GM10266 (cell line): ENCODE data around the gene LTBP1.

Experiments used
- DNase-seq: peaks from one replicate; pipeline ENCODE4 v3.0.0; 2012; ENCODE audit errors: extremely low spot score
- CTCF ChIP-seq: IDR thresholded peaks from 2 replicates; pipeline ENCODE4 v1.5.1; 2012; ENCODE audit warnings: mild to moderate bottlenecking, low read depth; ENCODE audit not compliant: control insufficient read depth, insufficient read depth; ENCODE audit errors: missing control alignments

Gene LTBP1

GRCh38 chr2:33273479-33273878, 326.7 kb downstream of the LTBP1 start:
- no peak for DNase-seq
- no peak for TF ChIP-seq CTCF

- no peak for DNase-seq
- TF ChIP-seq CTCF: no peak
These were observed 327.8 kb downstream of the LTBP1 start for GRCh38 chr2:33274524-33274923.

GRCh38 chr2:33275689-33276444, 329.1 kb downstream of the LTBP1 start:
- no peak for TF ChIP-seq CTCF
- DNase-seq: no peak

GRCh38 chr2:33277002-33277426, 330.3 kb downstream of the LTBP1 start:
- no peak for DNase-seq
- no peak for TF ChIP-seq CTCF

- no peak for DNase-seq
- no peak for TF ChIP-seq CTCF
These were observed 331.6 kb downstream of the LTBP1 start for GRCh38 chr2:33278245-33278943.

GRCh38 chr2:33284287-33284686, 337.5 kb downstream of the LTBP1 start:
- no peak for TF ChIP-seq CTCF
- no peak for DNase-seq

- DNase-seq: no peak
- no peak for TF ChIP-seq CTCF
These were observed 340.8 kb downstream of the LTBP1 start for GRCh38 chr2:33287507-33288005.
